ENCODE measurements around the gene TSHZ2. TPM values are rescaled to one million over a fixed set of nuclear protein-coding genes. Genes with fewer than 3 reads are reported as not detected.

Gene TSHZ2
- total RNA-seq, 4 donors from 2014 or later = 4.0 to 57.8 (median 10.3) TPM

- no peaks in the 10 kb centered on the region for H3K4me1 ChIP-seq
- H3K36me3 ChIP-seq = no peaks in the 10 kb centered on the region
- H3K9me3 ChIP-seq = no peaks in the 10 kb centered on the region
- no peaks in the 10 kb centered on the region for H3K27me3 ChIP-seq
- H3K4me3 ChIP-seq = no peak overlapping the region
- no peak for DNase-seq
- TF ChIP-seq CTCF (IDR thresholded peaks at IDR 0.05) = no peak
- TF ChIP-seq POLR2A (IDR thresholded peaks at IDR 0.05) = no peak
- H3K27ac ChIP-seq = no peak overlapping the region
These were observed 76.2 kb downstream of the TSHZ2 start for GRCh38 chr20:53048387-53048786.

GRCh38 chr20:53050338-53050737 is 78.2 kb downstream of the TSHZ2 start:
- Histone ChIP-seq H3K9me3 (no peaks in the 10 kb centered on the region), H3K36me3 (no peaks in the 10 kb centered on the region), H3K27me3 (no peaks in the 10 kb centered on the region), H3K4me3 (no peak overlapping the region), H3K27ac (no peak overlapping the region), H3K4me1 (no peaks in the 10 kb centered on the region)
- TF ChIP-seq POLR2A (IDR thresholded peaks at IDR 0.05) (no peak), CTCF (IDR thresholded peaks at IDR 0.05) (no peak)
- DNase-seq = no peak

- H3K27me3 ChIP-seq = no peaks in the 10 kb centered on the region
- no peak for DNase-seq
- H3K36me3 ChIP-seq = no peaks in the 10 kb centered on the region
- no peak overlapping the region for H3K4me3 ChIP-seq
- TF ChIP-seq POLR2A (IDR thresholded peaks at IDR 0.05) (no peak), CTCF (IDR thresholded peaks at IDR 0.05) (no peak)
- no peaks in the 10 kb centered on the region for H3K9me3 ChIP-seq
- H3K4me1 ChIP-seq = no peaks in the 10 kb centered on the region
- no peak overlapping the region for H3K27ac ChIP-seq
These were observed 80.2 kb downstream of the TSHZ2 start for GRCh38 chr20:53052380-53052779.

GRCh38 chr20:53053595-53053994 is 81.4 kb downstream of the TSHZ2 start:
- H3K4me3 ChIP-seq = no peak overlapping the region
- no peaks in the 10 kb centered on the region for H3K36me3 ChIP-seq
- no peaks in the 10 kb centered on the region for H3K9me3 ChIP-seq
- no peaks in the 10 kb centered on the region for H3K4me1 ChIP-seq
- no peak for DNase-seq
- H3K27ac ChIP-seq = no peak overlapping the region
- no peak for TF ChIP-seq CTCF (IDR thresholded peaks at IDR 0.05)
- no peak for TF ChIP-seq POLR2A (IDR thresholded peaks at IDR 0.05)
- no peaks in the 10 kb centered on the region for H3K27me3 ChIP-seq

GRCh38 chr20:53055367-53056067 is 83.4 kb downstream of the TSHZ2 start:
- no peak for DNase-seq
- Histone ChIP-seq H3K27ac (no peak overlapping the region), H3K4me3 (no peak overlapping the region), H3K9me3 (no peaks in the 10 kb centered on the region), H3K4me1 (no peaks in the 10 kb centered on the region), H3K36me3 (no peaks in the 10 kb centered on the region), H3K27me3 (no peaks in the 10 kb centered on the region)
- no peak for TF ChIP-seq CTCF (IDR thresholded peaks at IDR 0.05)
- no peak for TF ChIP-seq POLR2A (IDR thresholded peaks at IDR 0.05)

- TF ChIP-seq POLR2A (IDR thresholded peaks at IDR 0.05) (no peak), CTCF (IDR thresholded peaks at IDR 0.05) (no peak)
- Histone ChIP-seq H3K4me1 (no peaks in the 10 kb centered on the region), H3K9me3 (no peaks in the 10 kb centered on the region), H3K36me3 (no peaks in the 10 kb centered on the region), H3K27me3 (no peaks in the 10 kb centered on the region), H3K4me3 (no peak overlapping the region), H3K27ac (no peak overlapping the region)
- DNase-seq = no peak
These were observed 85.4 kb downstream of the TSHZ2 start for GRCh38 chr20:53057579-53057978.
